GM23338 (cell line): ENCODE data around the gene PNPLA8.

Experiments
- CREB1 ChIP-seq: fragments of 250-450 bp; sonication (Bioruptor Pico); IDR thresholded peaks from 2 replicates; pipeline ENCODE4 v1.5.0; 2020; ENCODE audit warnings: low read depth, mild to moderate bottlenecking, moderate library complexity
- CTCF ChIP-seq, 2 experiments: fragments of 200-600 bp in 1 of 2; sonication (generic) in 1 of 2; conservative IDR thresholded peaks; 2 replicates each; pipeline versions ENCODE4 v1.5.1 to v1.6.1; 2016 to 2017; ENCODE audit warnings: antibody characterized with exemption in 2 of 2, low read depth in 2 of 2, mild to moderate bottlenecking in 2 of 2, moderate library complexity in 1 of 2
- EZH2 ChIP-seq: fragments of 200-600 bp; sonication (generic); IDR thresholded peaks from one replicate; pipeline ENCODE4 v1.8.0; 2017; ENCODE audit warnings: antibody characterized with exemption, mild to moderate bottlenecking, low read depth; ENCODE audit not compliant: unreplicated experiment
- EZH2phosphoT487 ChIP-seq: fragments of 200-600 bp; sonication (generic); IDR thresholded peaks from one replicate; pipeline ENCODE4 v1.8.1; 2018; ENCODE audit warnings: antibody characterized with exemption; ENCODE audit not compliant: unreplicated experiment
- JUNB ChIP-seq: IDR thresholded peaks from one replicate; pipeline ENCODE4 v1.6.1; 2016; ENCODE audit warnings: antibody characterized with exemption; ENCODE audit not compliant: unreplicated experiment
- POLR2AphosphoS5 ChIP-seq: IDR thresholded peaks from 2 replicates; pipeline ENCODE4 v1.6.1; 2016; ENCODE audit warnings: antibody characterized with exemption, low read depth
- REST ChIP-seq: IDR thresholded peaks from one replicate; pipeline ENCODE4 v1.6.1; 2018; ENCODE audit warnings: antibody characterized with exemption; ENCODE audit not compliant: unreplicated experiment

GRCh38 chr7:108479118-108479517, 46.8 kb downstream of the PNPLA8 start:
- TF ChIP-seq CTCF (conservative IDR thresholded peaks at IDR 0.05; ENCODE audit: low read depth in 2 of 2): no peak
- no peak for TF ChIP-seq POLR2AphosphoS5
- TF ChIP-seq EZH2: no peak
- TF ChIP-seq REST: no peak
- no peak for TF ChIP-seq CREB1 (CRISPR knock-in tag)
- no peak for TF ChIP-seq JUNB
- no peak for TF ChIP-seq EZH2phosphoT487
